Measurements from ENCODE around the gene TRIM9. TPM values are rescaled to one million over a fixed set of nuclear protein-coding genes. Genes with fewer than 3 reads are reported as not detected.

The TRIM9 gene
- total RNA-seq, 1 donor from 2014 or later, result 31.2 TPM

- no peak for DNase-seq (ENCODE audit: low spot score)
These were observed 158.9 kb downstream of the TRIM9 start for GRCh38 chr14:50936016-50936340.

GRCh38 chr14:50935126-50936015, 159.5 kb downstream of the TRIM9 start:
- no peak for DNase-seq (ENCODE audit: low spot score)

- DNase-seq (ENCODE audit: low spot score), result no peak
These were observed 162.1 kb downstream of the TRIM9 start for GRCh38 chr14:50932592-50933495.

GRCh38 chr14:50932156-50932555, 162.7 kb downstream of the TRIM9 start:
- no peak for DNase-seq (ENCODE audit: low spot score)

- DNase-seq (ENCODE audit: low spot score), result no peak
These were observed 163.3 kb downstream of the TRIM9 start for GRCh38 chr14:50931559-50931958.

- DNase-seq (ENCODE audit: low spot score), result no peak
These were observed 165.4 kb downstream of the TRIM9 start for GRCh38 chr14:50929506-50929905.

GRCh38 chr14:50928002-50928635, 166.8 kb downstream of the TRIM9 start:
- peak; percentile 21 for DNase-seq (ENCODE audit: low spot score)

GRCh38 chr14:50926851-50927386, 168.0 kb downstream of the TRIM9 start:
- DNase-seq (ENCODE audit: low spot score), result no peak

Other genes starting within 250 kb of the TRIM9 start
- gene ABHD12B, start 223.1 kb downstream of the TRIM9 start, total RNA-seq, result 1.0 TPM
- 11.2 TPM for gene PYGL, start 150.6 kb downstream of the TRIM9 start, total RNA-seq
- gene TMX1, start 145.1 kb upstream of the TRIM9 start, total RNA-seq, result 31.7 TPM